AG04450 (cell line): ENCODE measurements around the gene KLRF1. TPM values are rescaled to one million over a fixed set of nuclear protein-coding genes. Genes with fewer than 3 reads are reported as not detected.

Experiments used
- CTCF ChIA-PET: fragments of 300-600, 350-600 bp; formaldehyde crosslinking; extraction: SDS; loops from one replicate; lab custom pipeline; 2022; ENCODE audit warnings: antibody characterized with exemption, inconsistent platforms; lab: Charles Lee
- POLR2A ChIA-PET: fragments of 350-600 bp; formaldehyde crosslinking; extraction: SDS; loops from one replicate; lab custom pipeline; 2021; ENCODE audit warnings: antibody characterized with exemption, inconsistent platforms; lab: Yijun Ruan, JAX
- DNase-seq: peaks from one replicate; pipeline ENCODE4 v3.0.0-alpha.2; 2011; ENCODE audit warnings: low read depth, low spot score
- H3K27ac ChIP-seq: one replicate; pipeline ENCODE4 v1.5.1; 2012; ENCODE audit warnings: low read depth, low read length, control low read depth
- H3K27me3 ChIP-seq: one replicate; pipeline ENCODE4 v1.6.0; 2012; ENCODE audit warnings: low read length; ENCODE audit not compliant: control insufficient read depth, insufficient read depth
- H3K4me3 ChIP-seq: 2 replicates; pipeline ENCODE4 v1.5.1; 2011; ENCODE audit warnings: mild to moderate bottlenecking, low read depth, low read length, control low read depth
- H3K9me3 ChIP-seq: 2 replicates; pipeline ENCODE4 v1.5.1; 2012; ENCODE audit warnings: low read length; ENCODE audit not compliant: control insufficient read depth, insufficient read depth
- CTCF ChIP-seq: IDR thresholded peaks from 2 replicates; pipeline ENCODE4 v1.5.1; 2011; ENCODE audit warnings: low read depth, low read length, control low read depth, inconsistent platforms
- polyA plus RNA-seq: library from polyadenylated mRNA; depleted of rRNA; stranded (reverse); fragments of >200 nt; gene quantifications from 2 replicates; pipeline ENCODE4 v1.2.3, GENCODE V29; 2011; rRNA removed

KLRF1 gene
- polyA plus RNA-seq, 1 experiment = not detected

GRCh38 chr12:9881246-9881645, 54.0 kb downstream of the KLRF1 start, which contains the start of gene KLRF2:
TSS of gene KLRF2 (plus strand) at chr12:9881489. CDS start at chr12:9881596, 107 bp downstream.
- Histone ChIP-seq H3K4me3 (no peak within 1 kb of the TSS), H3K27ac (no peak within 1 kb of the TSS), H3K27me3 (no peaks in the 10 kb centered on the region), H3K9me3 (no peaks in the 10 kb centered on the region)
- ChIA-PET POLR2A (no interaction called here), CTCF (interaction anchor here (1.0 kb wide), 1 partner anchor 131 kb away, joined by 3 read pairs; no protein-coding TSS in a partner anchor)
- no peak for TF ChIP-seq CTCF
- no peak for DNase-seq

DNA sequence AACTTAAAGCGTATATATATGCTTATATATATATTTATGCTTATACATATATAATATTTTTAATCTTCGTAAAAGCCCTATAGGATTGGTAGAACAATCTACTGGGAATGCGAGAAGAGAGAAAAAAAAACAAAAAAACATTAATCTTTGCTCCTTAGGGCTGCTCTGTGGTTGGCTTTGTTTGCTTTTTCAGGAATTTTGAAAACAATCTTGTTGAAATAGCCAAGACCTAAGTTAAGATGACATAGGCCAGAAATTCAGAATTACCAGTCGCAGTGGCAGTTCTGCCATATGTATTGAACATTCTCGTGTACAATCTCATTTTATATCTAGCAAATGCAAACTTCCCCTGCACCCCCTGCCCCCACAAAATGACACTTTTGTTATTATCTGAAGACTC, 54.7 kb downstream of the KLRF1 start:
- Histone ChIP-seq H3K27me3 (no peaks in the 10 kb centered on the region), H3K9me3 (no peaks in the 10 kb centered on the region), H3K4me3 (no peak overlapping the region), H3K27ac (no peak overlapping the region)
- no peak for TF ChIP-seq CTCF
- DNase-seq = no peak
- CTCF ChIA-PET = no interaction called here
- POLR2A ChIA-PET = no interaction called here

GRCh38 chr12:9883175-9883574, 55.9 kb downstream of the KLRF1 start:
- no peak for TF ChIP-seq CTCF
- H3K9me3 ChIP-seq = no peaks in the 10 kb centered on the region
- no peaks in the 10 kb centered on the region for H3K27me3 ChIP-seq
- ChIA-PET CTCF (no interaction called here), POLR2A (no interaction called here)
- H3K27ac ChIP-seq = no peak overlapping the region
- DNase-seq = no peak
- H3K4me3 ChIP-seq = no peak overlapping the region

- H3K27me3 ChIP-seq = no peaks in the 10 kb centered on the region
- no peaks in the 10 kb centered on the region for H3K9me3 ChIP-seq
- no peak for DNase-seq
- CTCF ChIA-PET = no interaction called here
- no peak for TF ChIP-seq CTCF
- POLR2A ChIA-PET = no interaction called here
- no peak overlapping the region for H3K4me3 ChIP-seq
- no peak overlapping the region for H3K27ac ChIP-seq
Measured at GRCh38 chr12:9888665-9889273, 61.5 kb downstream of the KLRF1 start.

Other genes starting within 250 kb of the KLRF1 start
- gene KLRB1, start 219.6 kb upstream of the KLRF1 start, polyA plus RNA-seq = not detected in 2 replicates
- gene CLEC2D, start 157.8 kb upstream of the KLRF1 start, polyA plus RNA-seq = 2.3 and 2.4 TPM in 2 replicates
- gene CLECL1, start 94.4 kb upstream of the KLRF1 start, polyA plus RNA-seq = not detected in 2 replicates
- not detected in 2 replicates for gene CD69, start 66.6 kb upstream of the KLRF1 start, polyA plus RNA-seq
- gene CLEC2B, start 41.9 kb downstream of the KLRF1 start, polyA plus RNA-seq = 1.4 and 2.1 TPM in 2 replicates
- gene KLRF2, start 54.0 kb downstream of the KLRF1 start, polyA plus RNA-seq = not detected in 2 replicates
- not detected in 2 replicates for gene CLEC2A, start 104.9 kb downstream of the KLRF1 start, polyA plus RNA-seq
- not detected in 2 replicates for gene CLEC12A, start 143.9 kb downstream of the KLRF1 start, polyA plus RNA-seq
- not detected in 2 replicates for gene CLEC1B, start 171.6 kb downstream of the KLRF1 start, polyA plus RNA-seq
- gene CLEC12B, start 183.1 kb downstream of the KLRF1 start, polyA plus RNA-seq = 0.05 TPM in 1 of 2 replicates, not detected in the other
- gene CLEC9A, start 203.2 kb downstream of the KLRF1 start, polyA plus RNA-seq = not detected in 2 replicates